Mesendoderm (in vitro differentiated cells): ENCODE measurements around the gene TMTC2.

Source experiments
- DNase-seq: peaks from one replicate; pipeline ENCODE4 v3.0.0; 2013
- H2AK5ac ChIP-seq: 2 replicates; pipeline ENCODE4 v1.6.1; 2013; ENCODE audit warnings: low read length, inconsistent platforms
- H2BK120ac ChIP-seq: 2 replicates; pipeline ENCODE4 v1.6.1; 2013; ENCODE audit warnings: low read depth, mild to moderate bottlenecking, low read length, moderate library complexity, mixed read lengths
- H2BK15ac ChIP-seq: replicated peaks from 2 replicates; pipeline ENCODE4 v1.6.1; 2013; ENCODE audit warnings: low read depth, mild to moderate bottlenecking, moderate library complexity
- H2BK5ac ChIP-seq: 2 replicates; pipeline ENCODE4 v1.6.1; 2013; ENCODE audit warnings: low read length, inconsistent platforms
- H3K18ac ChIP-seq: 2 replicates; pipeline ENCODE4 v1.6.1; 2013; ENCODE audit warnings: mild to moderate bottlenecking, low read length, mixed read lengths
- H3K23ac ChIP-seq: one replicate; pipeline ENCODE4 v1.6.1; 2013; ENCODE audit warnings: low read length
- H3K27ac ChIP-seq: 2 replicates; pipeline ENCODE4 v1.5.1; 2013; ENCODE audit warnings: low read depth, mild to moderate bottlenecking, inconsistent platforms, low read length, moderate library complexity
- H3K27me3 ChIP-seq: 2 replicates; pipeline ENCODE4 v1.6.1; 2013; ENCODE audit warnings: low read length, control low read depth, mild to moderate bottlenecking, inconsistent platforms; ENCODE audit not compliant: insufficient read depth, poor library complexity
- H3K36me3 ChIP-seq: 2 replicates; pipeline ENCODE4 v1.6.1; 2013; ENCODE audit warnings: low read length, inconsistent platforms; ENCODE audit not compliant: control insufficient read depth, insufficient read depth
- H3K4ac ChIP-seq: one replicate; pipeline ENCODE4 v1.6.1; 2013; ENCODE audit warnings: low read depth, mild to moderate bottlenecking, low read length, moderate library complexity
- H3K4me1 ChIP-seq: 2 replicates; pipeline ENCODE4 v1.6.1; 2013; ENCODE audit warnings: low read depth, low read length, inconsistent platforms; ENCODE audit not compliant: control insufficient read depth
- H3K4me2 ChIP-seq: 2 replicates; pipeline ENCODE4 v1.6.1; 2013; ENCODE audit warnings: low read length
- H3K4me3 ChIP-seq: 2 replicates; pipeline ENCODE4 v1.5.1; 2013; ENCODE audit warnings: mild to moderate bottlenecking, low read length
- H3K56ac ChIP-seq: one replicate; pipeline ENCODE4 v1.6.1; 2013; ENCODE audit warnings: low read length
- H3K79me1 ChIP-seq: 2 replicates; pipeline ENCODE4 v1.6.1; 2013; ENCODE audit warnings: low read length, inconsistent platforms
- H3K79me2 ChIP-seq: 2 replicates; pipeline ENCODE4 v1.6.1; 2013; ENCODE audit warnings: mild to moderate bottlenecking, low read length; ENCODE audit not compliant: control insufficient read depth, insufficient read depth
- H3K9ac ChIP-seq: 2 replicates; pipeline ENCODE4 v1.6.1; 2013; ENCODE audit warnings: low read length, inconsistent platforms
- H4K5ac ChIP-seq: one replicate; pipeline ENCODE4 v1.6.1; 2013; ENCODE audit warnings: low read length
- H4K8ac ChIP-seq: one replicate; pipeline ENCODE4 v1.6.1; 2013; ENCODE audit warnings: low read depth, mild to moderate bottlenecking, control low read depth, low read length, moderate library complexity
- WGBS: extraction: QIAGEN DNeasy Blood & Tissue Kit; methylation state at CpG from one replicate; pipeline ENCODE4 v1.1.7; 2013; ENCODE audit warnings: low lambda C conversion rate, missing lambda C conversion rate; ENCODE audit not compliant: insufficient coverage; ENCODE audit errors: extremely low coverage; 5-methylcytosine and 5-hydroxymethylcytosine counted together

TMTC2 gene

GRCh38 chr12:83092129-83092528 is 405.4 kb downstream of the TMTC2 start:
- Histone ChIP-seq H3K9ac (no peak overlapping the region), H2BK120ac (no peak overlapping the region), H3K18ac (no peak overlapping the region), H2AK5ac (no peak overlapping the region), H3K27me3 (no peaks in the 10 kb centered on the region), H3K4me2 (no peak overlapping the region), H2BK15ac (no peak overlapping the region), H3K79me1 (no peaks in the 10 kb centered on the region), H3K27ac (no peak overlapping the region), H4K5ac (no peak overlapping the region), H3K4ac (no peak overlapping the region), H3K23ac (no peak overlapping the region), H3K4me1 (peaks cover 2% of the 10 kb centered on the region), H3K79me2 (no peaks in the 10 kb centered on the region), H3K4me3 (no peak overlapping the region), H3K56ac (no peak overlapping the region), H4K8ac (no peak overlapping the region), H2BK5ac (no peak overlapping the region), H3K36me3 (no peaks in the 10 kb centered on the region)
- WGBS = no CpG with 5 or more reads among the region's 1 CpG
- DNase-seq = peak; percentile 66

- Histone ChIP-seq H3K79me2 (no peaks in the 10 kb centered on the region), H2BK120ac (no peak overlapping the region), H3K27ac (no peak overlapping the region), H3K4me2 (no peak overlapping the region), H3K56ac (no peak overlapping the region), H3K27me3 (no peaks in the 10 kb centered on the region), H3K4ac (no peak overlapping the region), H3K9ac (no peak overlapping the region), H2BK15ac (no peak overlapping the region), H3K36me3 (no peaks in the 10 kb centered on the region), H2AK5ac (no peak overlapping the region), H3K18ac (no peak overlapping the region), H2BK5ac (no peak overlapping the region), H4K8ac (no peak overlapping the region), H3K4me1 (peaks cover 2% of the 10 kb centered on the region), H3K23ac (no peak overlapping the region), H3K4me3 (no peak overlapping the region), H4K5ac (no peak overlapping the region), H3K79me1 (no peaks in the 10 kb centered on the region)
- peak; percentile 59 for DNase-seq
- no CpG with 5 or more reads among the region's 5 CpGs for WGBS
Observed at GRCh38 chr12:83092606-83093005, 405.9 kb downstream of the TMTC2 start.

- Histone ChIP-seq H3K4me1 (peaks cover 2% of the 10 kb centered on the region), H3K4ac (no peak overlapping the region), H3K4me2 (no peak overlapping the region), H3K79me1 (no peaks in the 10 kb centered on the region), H2BK15ac (no peak overlapping the region), H4K8ac (no peak overlapping the region), H3K18ac (no peak overlapping the region), H3K36me3 (no peaks in the 10 kb centered on the region), H2BK5ac (no peak overlapping the region), H2BK120ac (no peak overlapping the region), H3K27me3 (no peaks in the 10 kb centered on the region), H3K79me2 (no peaks in the 10 kb centered on the region), H3K4me3 (no peak overlapping the region), H3K23ac (no peak overlapping the region), H3K27ac (no peak overlapping the region), H4K5ac (no peak overlapping the region), H2AK5ac (no peak overlapping the region), H3K9ac (no peak overlapping the region), H3K56ac (no peak overlapping the region)
- WGBS = no CpG with 5 or more reads among the region's 1 CpG
- DNase-seq = no peak
Observed at GRCh38 chr12:83093426-83093825, 406.7 kb downstream of the TMTC2 start.

GRCh38 chr12:83097643-83098342 is 411.1 kb downstream of the TMTC2 start:
- Histone ChIP-seq H3K36me3 (no peaks in the 10 kb centered on the region), H2BK120ac (no peak overlapping the region), H3K4ac (no peak overlapping the region), H3K4me3 (no peak overlapping the region), H3K27ac (no peak overlapping the region), H4K8ac (no peak overlapping the region), H3K18ac (no peak overlapping the region), H3K4me1 (no peaks in the 10 kb centered on the region), H3K79me2 (no peaks in the 10 kb centered on the region), H4K5ac (no peak overlapping the region), H2BK5ac (no peak overlapping the region), H3K79me1 (no peaks in the 10 kb centered on the region), H3K4me2 (no peak overlapping the region), H3K9ac (no peak overlapping the region), H3K56ac (no peak overlapping the region), H3K23ac (no peak overlapping the region), H3K27me3 (no peaks in the 10 kb centered on the region), H2BK15ac (no peak overlapping the region), H2AK5ac (no peak overlapping the region)
- WGBS = no CpG with 5 or more reads among the region's 5 CpGs
- DNase-seq = no peak

- H3K4ac ChIP-seq = no peak overlapping the region
- no peak overlapping the region for H3K9ac ChIP-seq
- no peaks in the 10 kb centered on the region for H3K27me3 ChIP-seq
- H3K4me3 ChIP-seq = no peak overlapping the region
- H3K18ac ChIP-seq = no peak overlapping the region
- DNase-seq = no peak
- H2BK5ac ChIP-seq = no peak overlapping the region
- no CpG with 5 or more reads among the region's 3 CpGs for WGBS
- no peak overlapping the region for H3K56ac ChIP-seq
- H3K36me3 ChIP-seq = no peaks in the 10 kb centered on the region
- no peaks in the 10 kb centered on the region for H3K79me2 ChIP-seq
- H2AK5ac ChIP-seq = no peak overlapping the region
- no peak overlapping the region for H4K8ac ChIP-seq
- no peak overlapping the region for H3K27ac ChIP-seq
- no peak overlapping the region for H4K5ac ChIP-seq
- H3K23ac ChIP-seq = no peak overlapping the region
- H3K4me2 ChIP-seq = no peak overlapping the region
- no peak overlapping the region for H2BK120ac ChIP-seq
- H3K79me1 ChIP-seq = no peaks in the 10 kb centered on the region
- H2BK15ac ChIP-seq = no peak overlapping the region
- no peaks in the 10 kb centered on the region for H3K4me1 ChIP-seq
Observed at GRCh38 chr12:83099436-83099835, 412.7 kb downstream of the TMTC2 start.

GRCh38 chr12:83102499-83102898 is 415.8 kb downstream of the TMTC2 start:
- no peak for DNase-seq
- no peak overlapping the region for H3K27ac ChIP-seq

More at GRCh38 chr12:83102499-83102898, 415.8 kb downstream of the TMTC2 start:
- no peak overlapping the region for H3K4ac ChIP-seq
- no peak overlapping the region for H3K4me3 ChIP-seq
- H2BK120ac ChIP-seq = no peak overlapping the region
- H3K56ac ChIP-seq = no peak overlapping the region
- H3K23ac ChIP-seq = no peak overlapping the region
- H3K36me3 ChIP-seq = no peaks in the 10 kb centered on the region
- no peaks in the 10 kb centered on the region for H3K27me3 ChIP-seq
- no peaks in the 10 kb centered on the region for H3K79me2 ChIP-seq
- H2BK5ac ChIP-seq = no peak overlapping the region
- H3K4me1 ChIP-seq = no peaks in the 10 kb centered on the region
- no peak overlapping the region for H2AK5ac ChIP-seq
- H4K8ac ChIP-seq = no peak overlapping the region
- WGBS = no CpG with 5 or more reads among the region's 2 CpGs
- H4K5ac ChIP-seq = no peak overlapping the region
- no peaks in the 10 kb centered on the region for H3K79me1 ChIP-seq
- H3K18ac ChIP-seq = no peak overlapping the region
- H3K4me2 ChIP-seq = no peak overlapping the region
- H2BK15ac ChIP-seq = no peak overlapping the region
- no peak overlapping the region for H3K9ac ChIP-seq
